ENCODE data around the gene GIGYF1. TPM values are rescaled to one million over a fixed set of nuclear protein-coding genes. Genes with fewer than 3 reads are reported as not detected.
"Not testable (repeated sequence)": the region's sequence is repeated elsewhere in the genome, so short reads cannot be mapped to it uniquely, and the experiment has no call there.

GIGYF1 gene
- polyA plus RNA-seq, 2 donors, result 11.1 to 28.1 TPM

DNA sequence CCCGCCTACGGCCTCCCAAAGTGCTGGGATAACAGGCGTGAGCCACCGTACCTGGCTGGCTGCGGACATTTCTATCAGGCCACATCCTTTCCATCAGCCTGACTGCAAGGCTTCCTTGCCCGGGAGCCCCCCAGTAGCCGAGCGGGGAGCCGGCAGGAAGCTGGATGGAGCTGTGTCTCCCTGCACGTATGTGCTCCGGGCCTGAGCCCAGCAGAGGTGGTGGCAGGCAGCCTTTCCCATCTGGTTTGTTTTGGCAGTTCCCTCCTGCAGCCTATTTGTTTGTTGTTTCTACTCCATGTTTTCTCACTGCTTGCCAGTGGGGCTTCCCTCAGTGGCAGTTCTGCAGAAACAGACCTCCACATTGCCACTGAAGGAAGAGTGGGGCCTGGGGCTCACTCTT is 17.3 kb upstream of the GIGYF1 start:
- peaks cover 4 to 10% of the 10 kb centered on the region in 2 donors for H3K4me1 ChIP-seq (ENCODE audit: control insufficient read depth in 2 of 2, insufficient read depth in 2 of 2, low read length in 1 of 2)

DNA sequence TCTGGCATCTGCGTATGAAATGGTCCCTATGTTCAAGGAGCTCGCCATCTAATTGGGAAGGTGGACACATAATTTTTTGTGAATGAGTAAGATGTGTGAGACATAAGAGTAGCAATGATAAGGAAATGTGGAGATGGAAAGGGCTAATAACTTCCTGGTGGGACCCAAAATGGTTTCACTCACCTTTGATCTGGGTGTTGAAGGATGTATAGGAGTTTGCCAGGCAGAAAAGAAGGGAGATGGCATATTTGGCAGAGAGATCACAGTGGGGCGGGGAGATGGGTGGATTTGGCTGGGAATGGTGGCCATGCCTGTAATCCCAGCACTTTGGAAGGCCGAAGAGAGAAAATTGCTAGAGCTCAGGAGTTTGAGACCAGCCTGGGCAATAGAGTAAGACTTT is 16.4 kb upstream of the GIGYF1 start:
- Histone ChIP-seq H3K4me3 (ENCODE audit: low read depth in 1 of 2, low read length in 2 of 2) (no peak overlapping the region), H3K36me3 (ENCODE audit: control insufficient read depth in 2 of 2, insufficient read depth in 2 of 2, low read length in 1 of 2) (peaks cover 2 to 4% of the 10 kb centered on the region in 2 donors), H3K27ac (ENCODE audit: low read depth in 2 of 2, low read length in 1 of 2) (no peak overlapping the region), H3K27me3 (ENCODE audit: control insufficient read depth in 1 of 2, insufficient read depth in 2 of 2, low read length in 2 of 2) (no peaks in the 10 kb centered on the region), H3K9me3 (ENCODE audit: control insufficient read depth in 2 of 2, insufficient read depth in 1 of 2, low read depth in 1 of 2, low read length in 1 of 2) (no peaks in the 10 kb centered on the region), H3K4me1 (ENCODE audit: control insufficient read depth in 2 of 2, insufficient read depth in 2 of 2, low read length in 1 of 2) (peaks cover 4 to 10% of the 10 kb centered on the region in 2 donors)
- WGBS, 2 donors, result 72 to 75% methylated on average over 4 of the region's 4 CpGs

More for the DNA sequence above, 17.3 kb upstream of the GIGYF1 start:
- Histone ChIP-seq H3K36me3 (ENCODE audit: control insufficient read depth in 2 of 2, insufficient read depth in 2 of 2, low read length in 1 of 2) (peaks cover 2 to 4% of the 10 kb centered on the region in 2 donors), H3K27me3 (ENCODE audit: control insufficient read depth in 1 of 2, insufficient read depth in 2 of 2, low read length in 2 of 2) (no peaks in the 10 kb centered on the region), H3K9me3 (ENCODE audit: control insufficient read depth in 2 of 2, insufficient read depth in 1 of 2, low read depth in 1 of 2, low read length in 1 of 2) (no peaks in the 10 kb centered on the region), H3K4me3 (ENCODE audit: low read depth in 1 of 2, low read length in 2 of 2) (no peak overlapping the region), H3K27ac (ENCODE audit: low read depth in 2 of 2, low read length in 1 of 2) (no peak overlapping the region)
- 77 to 82% methylated on average over 11 of the region's 11 CpGs for WGBS, 2 donors

- Histone ChIP-seq H3K36me3 (ENCODE audit: control insufficient read depth in 2 of 2, insufficient read depth in 2 of 2, low read length in 1 of 2) (peaks cover 2 to 4% of the 10 kb centered on the region in 2 donors), H3K4me1 (ENCODE audit: control insufficient read depth in 2 of 2, insufficient read depth in 2 of 2, low read length in 1 of 2) (peaks cover 4 to 12% of the 10 kb centered on the region in 2 donors), H3K4me3 (ENCODE audit: low read depth in 1 of 2, low read length in 2 of 2) (no peak overlapping the region), H3K27me3 (ENCODE audit: control insufficient read depth in 1 of 2, insufficient read depth in 2 of 2, low read length in 2 of 2) (no peaks in the 10 kb centered on the region), H3K9me3 (ENCODE audit: control insufficient read depth in 2 of 2, insufficient read depth in 1 of 2, low read depth in 1 of 2, low read length in 1 of 2) (no peaks in the 10 kb centered on the region), H3K27ac (ENCODE audit: low read depth in 2 of 2, low read length in 1 of 2) (no peak overlapping the region)
- whole genome bisulfite sequencing, 2 donors, result 84 to 91% methylated on average over 6 of the region's 6 CpGs
Measured at GRCh38 chr7:100708395-100708794, 14.3 kb upstream of the GIGYF1 start.

DNA sequence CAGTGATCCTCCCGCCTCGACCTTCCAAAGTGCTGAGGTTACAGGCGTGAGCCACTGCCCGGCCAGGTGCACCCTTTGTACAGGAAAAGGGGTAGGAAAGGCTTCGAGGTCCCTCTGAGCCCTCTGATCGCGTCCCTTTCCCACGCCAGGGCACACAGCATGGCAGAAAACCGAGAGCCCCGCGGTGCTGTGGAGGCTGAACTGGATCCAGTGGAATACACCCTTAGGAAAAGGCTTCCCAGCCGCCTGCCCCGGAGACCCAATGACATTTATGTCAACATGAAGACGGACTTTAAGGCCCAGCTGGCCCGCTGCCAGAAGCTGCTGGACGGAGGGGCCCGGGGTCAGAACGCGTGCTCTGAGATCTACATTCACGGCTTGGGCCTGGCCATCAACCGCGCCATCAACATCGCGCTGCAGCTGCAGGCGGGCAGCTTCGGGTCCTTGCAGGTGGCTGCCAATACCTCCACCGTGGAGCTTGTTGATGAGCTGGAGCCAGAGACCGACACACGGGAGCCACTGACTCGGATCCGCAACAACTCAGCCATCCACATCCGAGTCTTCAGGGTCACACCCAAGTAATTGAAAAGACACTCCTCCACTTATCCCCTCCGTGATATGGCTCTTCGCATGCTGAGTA is 12.7 kb upstream of the GIGYF1 start:
- 18 to 24% methylated on average over 34 of the region's 34 CpGs for WGBS, 2 donors
- Histone ChIP-seq H3K27ac (ENCODE audit: low read depth in 2 of 2, low read length in 1 of 2) (peak overlapping the region in 1 of 2 donors; percentile 80), H3K4me3 (ENCODE audit: low read depth in 1 of 2, low read length in 2 of 2) (peak overlapping the region; percentile 55 to 92), H3K4me1 (ENCODE audit: control insufficient read depth in 2 of 2, insufficient read depth in 2 of 2, low read length in 1 of 2) (peaks cover 4 to 12% of the 10 kb centered on the region in 2 donors), H3K27me3 (ENCODE audit: control insufficient read depth in 1 of 2, insufficient read depth in 2 of 2, low read length in 2 of 2) (no peaks in the 10 kb centered on the region), H3K36me3 (ENCODE audit: control insufficient read depth in 2 of 2, insufficient read depth in 2 of 2, low read length in 1 of 2) (peaks cover 2 to 4% of the 10 kb centered on the region in 2 donors), H3K9me3 (ENCODE audit: control insufficient read depth in 2 of 2, insufficient read depth in 1 of 2, low read depth in 1 of 2, low read length in 1 of 2) (no peaks in the 10 kb centered on the region)

DNA sequence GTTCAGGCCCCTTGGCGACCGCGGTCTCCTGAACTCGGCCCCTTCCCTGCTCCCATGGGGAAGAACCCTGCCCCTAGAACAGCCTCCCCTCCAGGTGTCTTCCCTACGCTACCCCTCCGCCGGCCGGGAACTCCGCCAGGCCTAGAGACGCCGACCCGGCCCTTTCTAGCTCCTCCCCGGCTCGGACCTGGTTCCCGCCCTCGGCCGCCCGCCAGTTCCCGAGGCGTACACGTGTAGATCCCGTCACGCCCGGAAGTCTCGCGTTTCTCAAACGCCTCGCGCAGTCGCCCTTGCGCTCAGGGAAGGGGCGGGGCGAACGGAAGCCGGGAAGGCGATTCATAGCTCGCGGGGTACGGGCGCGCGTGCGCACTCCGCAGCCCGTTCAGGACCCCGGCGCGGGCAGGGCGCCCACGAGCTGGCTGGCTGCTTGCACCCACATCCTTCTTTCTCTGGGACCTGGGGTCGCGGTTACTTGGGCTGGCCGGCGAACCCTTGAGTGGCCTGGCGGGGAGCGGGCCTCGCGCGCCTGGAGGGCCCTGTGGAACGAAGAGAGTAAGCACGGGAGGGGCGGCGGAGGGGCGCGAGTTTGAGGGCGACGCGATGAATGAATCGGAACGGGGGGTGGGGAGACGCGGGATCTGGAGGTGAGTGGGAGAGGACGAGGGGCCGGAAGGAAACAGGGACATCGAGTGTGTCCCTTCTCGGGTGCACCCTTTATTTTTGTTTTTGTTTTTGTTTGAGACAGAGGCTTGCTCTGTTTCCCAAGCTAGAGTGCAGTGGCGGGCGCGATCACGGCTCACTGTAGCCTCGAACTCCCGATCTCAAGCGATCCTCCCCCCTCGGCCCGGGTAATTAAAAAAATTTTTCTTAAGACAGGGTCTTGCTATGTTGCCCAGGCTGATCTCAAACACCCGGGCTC is 12.0 kb upstream of the GIGYF1 start, which contains the start of gene POP7:
TSS of gene POP7 (plus strand) at position 369 of the 919 bp plus-strand sequence. CDS start 710 bp downstream, outside the sequence.
- Histone ChIP-seq H3K36me3 (ENCODE audit: control insufficient read depth in 2 of 2, insufficient read depth in 2 of 2, low read length in 1 of 2) (peaks cover 2 to 4% of the 10 kb centered on the region in 2 donors), H3K27ac (ENCODE audit: low read depth in 2 of 2, low read length in 1 of 2) (peak within 1 kb of the TSS; percentile 91 to 97), H3K27me3 (ENCODE audit: control insufficient read depth in 1 of 2, insufficient read depth in 2 of 2, low read length in 2 of 2) (no peaks in the 10 kb centered on the region), H3K4me1 (ENCODE audit: control insufficient read depth in 2 of 2, insufficient read depth in 2 of 2, low read length in 1 of 2) (peaks cover 4 to 12% of the 10 kb centered on the region in 2 donors), H3K4me3 (ENCODE audit: low read depth in 1 of 2, low read length in 2 of 2) (peak within 1 kb of the TSS; percentile 55 to 92), H3K9me3 (ENCODE audit: control insufficient read depth in 2 of 2, insufficient read depth in 1 of 2, low read depth in 1 of 2, low read length in 1 of 2) (no peaks in the 10 kb centered on the region)
- 0% methylated on average over 79 to 86 of the region's 86 CpGs for WGBS, 2 donors

GRCh38 chr7:100705320-100705752 is 11.3 kb upstream of the GIGYF1 start:
- Histone ChIP-seq H3K4me1 (ENCODE audit: control insufficient read depth in 2 of 2, insufficient read depth in 2 of 2, low read length in 1 of 2) (peaks cover 4 to 12% of the 10 kb centered on the region in 2 donors), H3K9me3 (ENCODE audit: control insufficient read depth in 2 of 2, insufficient read depth in 1 of 2, low read depth in 1 of 2, low read length in 1 of 2) (no peaks in the 10 kb centered on the region), H3K4me3 (ENCODE audit: low read depth in 1 of 2, low read length in 2 of 2) (peak overlapping the region; percentile 55 to 76), H3K27ac (ENCODE audit: low read depth in 2 of 2, low read length in 1 of 2) (peak overlapping the region; percentile 91 to 97), H3K36me3 (ENCODE audit: control insufficient read depth in 2 of 2, insufficient read depth in 2 of 2, low read length in 1 of 2) (peaks cover 2 to 4% of the 10 kb centered on the region in 2 donors), H3K27me3 (ENCODE audit: control insufficient read depth in 1 of 2, insufficient read depth in 2 of 2, low read length in 2 of 2) (no peaks in the 10 kb centered on the region)
- 0 to 1% methylated on average over 19 to 25 of the region's 25 CpGs for WGBS, 2 donors

GRCh38 chr7:100701089-100701488 is 7.0 kb upstream of the GIGYF1 start:
- WGBS, 2 donors, result 46 to 48% methylated on average over 3 of the region's 3 CpGs
- not testable (repeated sequence) for H3K9me3 ChIP-seq (ENCODE audit: control insufficient read depth in 2 of 2, insufficient read depth in 1 of 2, low read depth in 1 of 2, low read length in 1 of 2); H3K4me1 ChIP-seq (ENCODE audit: control insufficient read depth in 2 of 2, insufficient read depth in 2 of 2, low read length in 1 of 2); H3K4me3 ChIP-seq (ENCODE audit: low read depth in 1 of 2, low read length in 2 of 2); H3K27ac ChIP-seq (ENCODE audit: low read depth in 2 of 2, low read length in 1 of 2); H3K36me3 ChIP-seq (ENCODE audit: control insufficient read depth in 2 of 2, insufficient read depth in 2 of 2, low read length in 1 of 2); H3K27me3 ChIP-seq (ENCODE audit: control insufficient read depth in 1 of 2, insufficient read depth in 2 of 2, low read length in 2 of 2)

- Histone ChIP-seq H3K9me3 (ENCODE audit: control insufficient read depth in 2 of 2, insufficient read depth in 1 of 2, low read depth in 1 of 2, low read length in 1 of 2) (no peaks in the 10 kb centered on the region), H3K4me1 (ENCODE audit: control insufficient read depth in 2 of 2, insufficient read depth in 2 of 2, low read length in 1 of 2) (no peaks in the 10 kb centered on the region), H3K4me3 (ENCODE audit: low read depth in 1 of 2, low read length in 2 of 2) (no peak overlapping the region), H3K27ac (ENCODE audit: low read depth in 2 of 2, low read length in 1 of 2) (no peak overlapping the region), H3K36me3 (ENCODE audit: control insufficient read depth in 2 of 2, insufficient read depth in 2 of 2, low read length in 1 of 2) (no peaks in the 10 kb centered on the region), H3K27me3 (ENCODE audit: control insufficient read depth in 1 of 2, insufficient read depth in 2 of 2, low read length in 2 of 2) (no peaks in the 10 kb centered on the region)
- WGBS, 2 donors, result 69 to 71% methylated on average over 6 of the region's 6 CpGs
Measured at GRCh38 chr7:100699018-100699417, 5.0 kb upstream of the GIGYF1 start.

GRCh38 chr7:100696123-100696521 is 2.1 kb upstream of the GIGYF1 start:
- Histone ChIP-seq H3K4me1 (ENCODE audit: control insufficient read depth in 2 of 2, insufficient read depth in 2 of 2, low read length in 1 of 2) (peaks cover 0 to 13% of the 10 kb centered on the region in 2 donors), H3K36me3 (ENCODE audit: control insufficient read depth in 2 of 2, insufficient read depth in 2 of 2, low read length in 1 of 2) (peaks cover 0 to 1% of the 10 kb centered on the region in 2 donors), H3K4me3 (ENCODE audit: low read depth in 1 of 2, low read length in 2 of 2) (no peak overlapping the region), H3K27ac (ENCODE audit: low read depth in 2 of 2, low read length in 1 of 2) (no peak overlapping the region), H3K27me3 (ENCODE audit: control insufficient read depth in 1 of 2, insufficient read depth in 2 of 2, low read length in 2 of 2) (no peaks in the 10 kb centered on the region), H3K9me3 (ENCODE audit: control insufficient read depth in 2 of 2, insufficient read depth in 1 of 2, low read depth in 1 of 2, low read length in 1 of 2) (no peaks in the 10 kb centered on the region)
- 80 to 84% methylated on average over 6 of the region's 6 CpGs for WGBS, 2 donors
